HG03135 (cell line): ENCODE measurements around the gene TXLNB.

Source experiments
- ATAC-seq: cut with Tn5 transposase; IDR thresholded peaks from one replicate; pipeline ENCODE4 v1.9.1; 2021; ENCODE audit warnings: mild to moderate bottlenecking, moderate library complexity; ENCODE audit not compliant: unreplicated experiment

The TXLNB gene

DNA sequence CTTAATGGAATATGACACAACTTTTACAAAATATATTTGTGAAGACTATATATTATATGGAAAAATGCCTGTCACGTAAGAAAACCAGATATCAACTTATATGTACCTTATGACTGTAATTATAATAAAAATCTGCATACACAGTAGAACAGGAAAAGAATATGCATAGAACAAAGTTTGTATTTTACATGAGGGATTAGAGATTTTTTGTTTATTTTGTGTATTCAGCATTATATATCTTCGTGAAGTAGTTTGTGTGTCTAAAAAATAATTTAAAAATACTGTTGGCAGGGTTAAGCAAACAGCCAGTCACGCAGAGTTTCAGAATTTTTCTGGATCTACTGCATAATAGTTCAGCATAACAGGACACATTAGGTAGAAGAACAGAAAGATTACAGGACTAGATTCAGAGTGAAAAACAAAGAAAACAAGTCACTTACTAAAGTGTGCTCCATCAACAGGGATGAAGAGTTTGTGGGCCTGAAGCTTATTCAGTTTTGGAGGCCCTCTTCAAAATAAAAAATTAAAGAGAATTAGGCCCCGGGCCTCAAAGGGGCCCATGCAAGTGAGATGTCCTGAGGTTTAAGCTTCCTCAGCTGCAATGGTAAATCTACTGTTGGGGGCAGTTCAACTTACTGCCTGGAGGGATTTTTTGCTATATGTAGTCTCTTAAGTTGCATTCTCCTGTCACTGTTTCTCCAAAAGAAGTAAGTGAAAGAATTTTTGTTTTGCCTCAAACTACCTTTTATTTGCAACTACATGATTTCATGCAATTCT lies 16.3 kb downstream of the TXLNB start:
- no peak for ATAC-seq

DNA sequence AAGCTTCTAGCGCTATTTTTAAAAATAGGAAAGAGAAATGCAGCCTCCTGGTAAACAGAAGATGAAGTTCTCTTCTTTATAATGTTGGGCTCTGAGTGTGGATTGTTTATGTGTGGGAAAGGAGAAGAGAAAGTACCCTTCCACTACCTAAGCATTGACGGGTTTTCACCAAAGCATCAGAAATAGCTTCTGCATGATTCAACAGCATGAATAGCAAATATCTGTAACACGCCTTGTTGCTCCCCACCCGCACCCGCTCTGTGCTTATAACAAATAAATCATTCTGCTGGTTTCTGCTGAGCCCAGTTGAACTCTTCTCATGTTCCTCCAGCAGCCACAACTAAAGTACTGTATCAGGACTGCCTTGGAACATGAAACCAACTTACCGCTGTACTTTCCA lies 20.7 kb downstream of the TXLNB start:
- peak; percentile 74 for ATAC-seq

DNA sequence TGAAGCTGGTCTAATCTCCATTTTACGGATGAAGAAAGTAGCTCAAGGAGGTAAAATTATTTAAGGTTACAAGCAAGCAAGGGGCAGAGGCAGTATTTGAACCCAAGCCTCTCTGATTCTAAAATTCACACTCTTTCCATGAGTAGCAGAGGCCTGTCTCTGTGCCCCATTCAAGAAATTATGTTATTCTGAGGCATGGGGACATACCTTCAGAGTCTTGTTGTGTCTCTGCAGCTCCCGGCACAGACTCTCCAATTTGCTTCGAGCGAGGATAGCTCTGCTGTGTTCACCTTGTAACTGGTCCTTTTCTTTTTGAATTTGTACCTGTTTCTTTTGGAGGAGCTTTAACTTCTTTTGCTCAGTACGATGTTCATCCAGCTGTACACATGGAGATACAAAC lies 21.5 kb downstream of the TXLNB start:
- no peak for ATAC-seq

DNA sequence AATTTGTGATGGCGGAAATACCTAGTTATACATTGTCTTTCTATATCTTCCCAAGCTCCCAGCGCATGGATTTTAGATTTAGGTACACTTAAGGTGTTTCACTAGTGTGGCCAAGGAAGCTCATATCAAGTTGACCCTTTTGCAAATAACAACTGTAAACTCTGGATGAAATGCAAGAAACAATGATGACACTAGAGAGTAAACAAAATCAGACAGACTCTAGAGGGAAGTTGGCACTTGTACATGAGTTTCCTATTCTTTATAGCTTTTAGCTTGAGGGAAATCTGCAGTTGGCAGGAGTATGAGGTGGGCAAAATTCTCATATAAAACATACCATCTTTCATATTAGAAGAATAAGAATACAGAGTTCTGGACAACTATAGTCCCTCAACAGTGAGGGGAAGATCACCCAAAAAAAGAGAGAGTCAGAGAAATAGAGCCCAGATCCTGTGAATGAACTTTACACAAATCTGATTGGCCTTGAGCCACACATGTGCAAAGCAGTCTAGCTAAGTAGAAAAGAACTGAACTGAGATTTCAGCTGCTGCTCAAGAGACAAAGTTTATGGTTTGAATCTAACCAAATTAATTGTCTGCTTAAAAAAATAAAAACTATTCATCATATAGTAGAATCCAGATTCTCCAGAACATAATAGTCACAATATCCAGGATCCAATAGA lies 26.1 kb downstream of the TXLNB start:
- ATAC-seq: no peak

GRCh38 chr6:139262519-139263300 lies 29.1 kb downstream of the TXLNB start:
- peak; percentile 85 for ATAC-seq

GRCh38 chr6:139257821-139258398 lies 33.9 kb downstream of the TXLNB start:
- peak; percentile 44 for ATAC-seq

DNA sequence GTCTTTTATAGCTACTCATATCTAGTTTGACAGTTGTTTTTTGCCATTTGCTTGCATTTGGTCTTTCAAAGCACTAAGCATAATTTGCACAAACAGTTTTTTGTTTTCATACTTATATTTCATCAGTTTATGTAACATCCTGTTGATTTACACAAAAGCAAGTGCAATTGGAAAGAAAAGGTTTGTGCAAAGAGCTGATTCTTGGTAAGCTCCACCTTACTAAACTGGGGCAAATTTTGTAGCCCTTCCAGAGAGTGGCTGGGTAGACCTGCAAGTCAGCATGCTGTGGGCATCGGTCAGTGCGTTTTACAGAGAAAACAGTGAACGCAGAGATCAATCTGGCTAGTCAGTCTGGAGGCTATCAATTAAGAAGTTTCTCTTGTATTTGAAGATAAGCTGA lies 34.5 kb downstream of the TXLNB start:
- no peak for ATAC-seq

DNA sequence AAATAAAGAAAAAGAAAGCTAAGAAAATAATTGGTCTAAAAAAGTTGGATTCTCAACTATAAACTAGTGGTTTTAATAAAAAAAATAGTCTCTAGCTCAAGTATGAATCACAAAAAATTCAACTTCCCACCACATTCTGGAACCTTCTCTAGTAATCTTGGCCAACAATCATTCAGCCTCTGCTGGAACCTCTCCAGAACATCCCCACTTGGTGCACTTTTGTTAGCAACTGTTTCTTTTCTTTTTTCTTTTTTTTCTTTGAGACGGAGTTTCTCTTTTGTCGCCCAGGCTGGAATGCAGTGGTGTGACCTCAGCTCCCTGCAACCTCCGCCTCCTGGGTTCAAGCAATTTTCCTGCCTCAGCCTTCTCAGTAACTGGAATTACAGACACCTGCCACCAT lies 35.7 kb downstream of the TXLNB start:
- ATAC-seq: no peak

DNA sequence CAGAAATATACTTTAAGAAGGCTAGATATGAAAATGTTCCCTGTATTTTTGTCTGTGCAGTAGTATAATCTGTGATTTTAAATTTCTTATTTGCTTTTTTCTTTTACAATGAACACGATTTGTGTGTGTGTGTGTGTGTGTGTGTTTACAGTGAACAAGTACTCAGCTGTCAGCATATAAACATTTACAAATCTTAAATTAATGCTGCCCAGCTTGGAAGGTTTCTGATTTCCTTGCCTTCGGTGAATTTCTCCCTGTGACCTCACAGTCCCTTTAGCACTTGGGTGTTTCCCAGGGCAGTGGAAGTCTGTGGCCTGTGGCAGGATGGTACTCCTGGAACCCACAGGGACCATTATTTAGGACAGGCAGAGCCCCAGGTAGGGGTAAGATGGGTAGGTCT lies 37.6 kb downstream of the TXLNB start:
- ATAC-seq: no peak

GRCh38 chr6:139253656-139254055 lies 38.1 kb downstream of the TXLNB start:
- ATAC-seq: no peak

- no peak for ATAC-seq
These were observed 40.0 kb downstream of the TXLNB start for GRCh38 chr6:139251691-139252390.

DNA sequence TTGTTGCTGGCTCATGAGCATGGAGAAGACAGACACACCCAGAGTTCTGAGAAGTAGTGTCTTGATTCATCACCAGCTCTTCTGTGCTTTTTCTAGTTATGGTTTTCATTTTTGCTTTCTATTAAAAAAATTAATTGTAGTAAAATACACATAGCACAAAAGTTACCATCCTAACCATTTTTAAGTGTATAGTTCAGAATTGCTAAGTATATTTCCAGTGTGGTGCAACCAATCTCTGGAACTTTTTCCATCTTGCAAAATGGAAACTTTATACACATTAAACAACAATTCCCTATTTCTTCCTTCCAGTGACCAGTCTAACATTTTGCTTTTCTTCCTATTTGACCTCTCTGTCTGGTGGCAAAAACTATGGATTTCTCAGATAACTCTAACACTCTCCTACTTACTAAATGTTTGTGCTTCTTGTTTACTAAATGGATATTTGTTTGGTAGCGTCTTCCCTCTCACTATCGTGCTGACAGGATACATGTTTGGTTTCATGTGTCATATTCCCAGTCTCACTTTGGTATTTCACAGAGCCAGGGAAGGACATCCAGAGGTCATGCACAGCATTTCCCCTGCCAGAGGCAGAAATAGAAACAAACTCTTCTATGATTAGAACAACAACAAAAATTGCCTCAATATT lies 40.6 kb downstream of the TXLNB start:
- peak; percentile 44 for ATAC-seq

DNA sequence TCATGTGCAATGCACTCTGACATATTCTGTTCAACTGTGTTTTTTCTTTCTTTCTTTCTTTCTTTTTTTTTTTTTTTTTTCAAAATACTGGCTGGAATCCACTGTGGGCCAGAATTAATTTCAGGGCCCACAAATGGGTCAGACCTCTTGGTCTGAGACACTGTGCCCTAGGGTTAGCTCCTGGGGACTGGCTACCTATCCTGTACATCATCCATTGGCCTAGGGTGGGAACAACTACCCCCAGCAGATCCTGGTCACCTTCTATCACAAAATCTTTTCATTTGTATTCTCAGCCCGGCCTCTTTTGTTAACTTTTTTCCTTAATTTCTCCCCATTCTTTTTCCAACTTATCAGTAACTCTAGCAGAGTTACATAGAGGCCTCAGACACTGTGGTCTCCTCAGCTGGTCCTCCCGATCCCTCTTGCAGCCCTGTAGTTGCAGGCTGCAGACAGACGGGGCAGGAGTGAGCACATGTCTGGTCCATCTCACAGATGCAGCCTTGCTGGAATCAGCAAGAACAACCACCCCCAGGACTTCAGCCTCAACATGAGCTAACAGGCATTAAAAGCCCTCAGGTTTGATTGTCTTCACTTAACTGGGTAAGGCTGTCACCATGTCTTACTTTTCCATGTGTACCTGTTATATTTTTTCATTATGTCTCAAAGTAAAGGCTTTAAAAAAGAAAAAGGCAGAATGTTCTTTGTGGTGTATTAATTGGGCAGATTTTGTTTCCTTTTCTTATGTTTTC lies 41.3 kb downstream of the TXLNB start:
- ATAC-seq: peak; percentile 94

- ATAC-seq: no peak
These were observed 42.4 kb downstream of the TXLNB start for GRCh38 chr6:139249395-139249794.

DNA sequence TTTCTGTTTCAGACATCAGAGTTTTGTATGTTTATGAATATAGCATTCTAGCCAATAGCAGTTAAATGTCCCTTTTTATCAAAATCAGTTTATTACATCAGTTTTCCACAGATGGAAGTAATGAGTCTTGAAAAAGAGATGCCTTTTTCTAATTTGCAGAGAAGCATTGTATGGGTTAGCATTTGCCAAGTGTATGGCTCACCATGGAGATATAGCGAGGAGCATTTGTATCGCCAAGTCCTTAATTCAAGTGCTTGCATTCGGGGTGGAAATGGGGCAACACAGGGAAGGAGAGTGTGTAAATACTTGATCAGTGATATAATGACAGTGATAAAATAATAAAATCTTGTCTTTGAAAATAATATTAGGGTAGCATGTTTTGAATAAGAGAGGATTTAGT lies 42.9 kb downstream of the TXLNB start:
- no peak for ATAC-seq

- ATAC-seq: no peak
These were observed 44.2 kb downstream of the TXLNB start for GRCh38 chr6:139247618-139248017.

- ATAC-seq: no peak
These were observed 48.3 kb downstream of the TXLNB start for GRCh38 chr6:139243536-139243935.

- no peak for ATAC-seq
These were observed 49.1 kb downstream of the TXLNB start for GRCh38 chr6:139242457-139243240.
